GM12875 (cell line): ENCODE data around the gene POGZ.
A peak's percentile ranks its signal among the peaks of the same experiment; 100 is the strongest.

Experiments used
- H3K4me3 ChIP-seq: one replicate; pipeline ENCODE4 v1.5.1; 2011; ENCODE audit warnings: low read depth, low read length, control low read depth
- TF ChIP-seq, protein P1 (sequence below): IDR thresholded peaks from 2 replicates; pipeline ENCODE4 v1.5.1; 2011; ENCODE audit warnings: low read depth, mild to moderate bottlenecking, control low read depth, inconsistent platforms, low read length, moderate library complexity, borderline replicate concordance; ENCODE audit not compliant: insufficient read depth

Gene POGZ, protein sequence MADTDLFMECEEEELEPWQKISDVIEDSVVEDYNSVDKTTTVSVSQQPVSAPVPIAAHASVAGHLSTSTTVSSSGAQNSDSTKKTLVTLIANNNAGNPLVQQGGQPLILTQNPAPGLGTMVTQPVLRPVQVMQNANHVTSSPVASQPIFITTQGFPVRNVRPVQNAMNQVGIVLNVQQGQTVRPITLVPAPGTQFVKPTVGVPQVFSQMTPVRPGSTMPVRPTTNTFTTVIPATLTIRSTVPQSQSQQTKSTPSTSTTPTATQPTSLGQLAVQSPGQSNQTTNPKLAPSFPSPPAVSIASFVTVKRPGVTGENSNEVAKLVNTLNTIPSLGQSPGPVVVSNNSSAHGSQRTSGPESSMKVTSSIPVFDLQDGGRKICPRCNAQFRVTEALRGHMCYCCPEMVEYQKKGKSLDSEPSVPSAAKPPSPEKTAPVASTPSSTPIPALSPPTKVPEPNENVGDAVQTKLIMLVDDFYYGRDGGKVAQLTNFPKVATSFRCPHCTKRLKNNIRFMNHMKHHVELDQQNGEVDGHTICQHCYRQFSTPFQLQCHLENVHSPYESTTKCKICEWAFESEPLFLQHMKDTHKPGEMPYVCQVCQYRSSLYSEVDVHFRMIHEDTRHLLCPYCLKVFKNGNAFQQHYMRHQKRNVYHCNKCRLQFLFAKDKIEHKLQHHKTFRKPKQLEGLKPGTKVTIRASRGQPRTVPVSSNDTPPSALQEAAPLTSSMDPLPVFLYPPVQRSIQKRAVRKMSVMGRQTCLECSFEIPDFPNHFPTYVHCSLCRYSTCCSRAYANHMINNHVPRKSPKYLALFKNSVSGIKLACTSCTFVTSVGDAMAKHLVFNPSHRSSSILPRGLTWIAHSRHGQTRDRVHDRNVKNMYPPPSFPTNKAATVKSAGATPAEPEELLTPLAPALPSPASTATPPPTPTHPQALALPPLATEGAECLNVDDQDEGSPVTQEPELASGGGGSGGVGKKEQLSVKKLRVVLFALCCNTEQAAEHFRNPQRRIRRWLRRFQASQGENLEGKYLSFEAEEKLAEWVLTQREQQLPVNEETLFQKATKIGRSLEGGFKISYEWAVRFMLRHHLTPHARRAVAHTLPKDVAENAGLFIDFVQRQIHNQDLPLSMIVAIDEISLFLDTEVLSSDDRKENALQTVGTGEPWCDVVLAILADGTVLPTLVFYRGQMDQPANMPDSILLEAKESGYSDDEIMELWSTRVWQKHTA (N-terminal part only)

DNA sequence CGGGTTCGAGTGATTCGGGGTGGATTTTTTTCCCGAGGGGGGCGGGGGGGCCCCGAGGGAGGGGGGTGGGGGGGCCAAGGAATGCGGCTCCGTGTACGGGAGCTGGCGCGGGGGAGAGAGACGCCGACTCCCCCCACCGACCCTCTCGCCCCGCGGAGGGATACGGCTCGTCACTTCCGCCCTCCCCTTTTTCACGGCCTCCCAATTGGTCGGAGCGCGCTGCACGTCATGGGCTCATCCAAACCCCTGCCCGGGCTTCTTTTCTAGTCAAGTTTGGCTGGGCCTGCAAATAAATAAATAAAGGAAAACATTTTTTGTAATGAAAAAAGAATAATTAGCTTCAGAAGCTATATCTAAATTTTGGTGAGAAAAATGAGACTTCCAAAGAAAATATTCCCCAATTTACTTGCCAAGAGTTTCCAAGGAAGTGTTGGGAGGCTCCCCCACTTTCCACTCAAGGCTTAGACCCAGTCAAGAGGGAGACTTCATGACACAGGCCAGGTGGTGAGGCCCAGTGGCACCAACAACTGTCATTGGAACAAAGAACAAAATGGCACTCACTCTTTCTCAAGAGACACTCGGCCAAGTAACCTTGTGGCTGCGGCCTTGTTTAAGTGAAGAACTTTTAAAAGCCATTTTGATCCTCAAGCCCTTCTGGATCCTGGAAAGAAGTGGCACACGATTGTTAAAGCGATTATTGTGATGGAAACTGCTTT is at the start of gene POGZ:
POGZ (minus strand) TSS at position 164 of the 716 bp plus-strand sequence. CDS start 17,290 bp downstream, outside the sequence.
- TF ChIP-seq, protein P1, sequence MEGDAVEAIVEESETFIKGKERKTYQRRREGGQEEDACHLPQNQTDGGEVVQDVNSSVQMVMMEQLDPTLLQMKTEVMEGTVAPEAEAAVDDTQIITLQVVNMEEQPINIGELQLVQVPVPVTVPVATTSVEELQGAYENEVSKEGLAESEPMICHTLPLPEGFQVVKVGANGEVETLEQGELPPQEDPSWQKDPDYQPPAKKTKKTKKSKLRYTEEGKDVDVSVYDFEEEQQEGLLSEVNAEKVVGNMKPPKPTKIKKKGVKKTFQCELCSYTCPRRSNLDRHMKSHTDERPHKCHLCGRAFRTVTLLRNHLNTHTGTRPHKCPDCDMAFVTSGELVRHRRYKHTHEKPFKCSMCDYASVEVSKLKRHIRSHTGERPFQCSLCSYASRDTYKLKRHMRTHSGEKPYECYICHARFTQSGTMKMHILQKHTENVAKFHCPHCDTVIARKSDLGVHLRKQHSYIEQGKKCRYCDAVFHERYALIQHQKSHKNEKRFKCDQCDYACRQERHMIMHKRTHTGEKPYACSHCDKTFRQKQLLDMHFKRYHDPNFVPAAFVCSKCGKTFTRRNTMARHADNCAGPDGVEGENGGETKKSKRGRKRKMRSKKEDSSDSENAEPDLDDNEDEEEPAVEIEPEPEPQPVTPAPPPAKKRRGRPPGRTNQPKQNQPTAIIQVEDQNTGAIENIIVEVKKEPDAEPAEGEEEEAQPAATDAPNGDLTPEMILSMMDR: no peak

DNA sequence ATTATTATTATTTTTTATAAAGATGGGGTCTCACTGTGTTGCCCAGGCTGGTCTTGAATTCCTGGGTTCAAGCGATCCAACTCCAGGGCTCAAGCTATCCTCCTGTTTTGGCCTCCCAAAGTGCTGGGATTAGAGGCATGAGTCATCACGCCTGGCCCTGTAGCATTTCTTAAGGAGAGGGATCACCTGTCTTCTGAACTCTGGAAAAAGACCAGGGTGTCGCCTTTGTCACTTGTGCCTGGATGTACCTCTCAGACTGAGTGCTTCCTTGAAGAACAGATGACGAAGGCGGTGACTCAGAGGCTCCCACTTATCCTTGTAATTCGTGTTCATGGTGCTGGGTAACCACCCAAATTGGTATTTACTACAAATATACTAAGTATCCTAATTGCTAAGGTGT is 49.5 kb upstream of the POGZ start:
- H3K4me3 ChIP-seq: no peak overlapping the region
- TF ChIP-seq, protein P1: no peak

More for the DNA sequence above, at the start of gene POGZ:
- H3K4me3 ChIP-seq: peak within 1 kb of the TSS; percentile 64

DNA sequence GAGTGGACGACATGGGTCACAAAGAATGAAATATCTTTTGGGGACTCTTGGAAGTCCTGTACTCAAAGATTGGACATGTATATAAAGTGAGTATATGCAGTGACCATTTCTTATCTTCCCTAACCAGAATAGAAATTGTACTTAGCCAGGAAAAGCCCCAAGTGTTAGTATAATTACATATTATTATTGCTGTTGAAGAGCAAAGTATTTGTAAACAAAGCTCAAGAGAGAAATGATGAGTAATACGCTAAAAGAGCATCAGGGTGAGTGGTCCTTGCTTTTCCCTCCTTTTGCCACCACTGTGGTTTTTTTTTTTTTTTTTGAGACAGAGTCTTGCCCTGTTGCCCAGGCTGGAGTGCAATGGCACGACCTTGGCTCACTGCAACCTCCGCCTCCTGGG is 45.5 kb upstream of the POGZ start:
- H3K4me3 ChIP-seq: no peak overlapping the region
- TF ChIP-seq, protein P1: no peak

DNA sequence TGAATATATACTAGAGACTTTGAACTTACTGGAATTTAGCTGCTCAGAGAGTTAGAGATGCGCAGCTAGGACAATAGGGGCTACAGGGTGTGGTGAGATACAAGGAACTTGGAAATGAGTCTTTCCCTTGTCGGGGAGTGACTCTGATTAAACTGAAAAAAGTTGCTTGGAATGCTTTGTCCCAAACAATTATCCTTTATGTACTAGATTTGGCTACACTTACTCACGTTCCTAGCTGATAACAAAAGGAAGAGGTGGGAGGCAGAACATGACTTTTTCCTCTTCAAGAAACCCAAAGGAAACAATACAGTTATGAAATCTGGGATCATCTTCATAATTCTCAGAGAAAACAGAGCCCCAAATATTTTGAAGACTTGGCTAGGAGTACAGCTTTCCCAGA is 45.0 kb upstream of the POGZ start:
- H3K4me3 ChIP-seq: no peak overlapping the region
- TF ChIP-seq, protein P1: no peak

DNA sequence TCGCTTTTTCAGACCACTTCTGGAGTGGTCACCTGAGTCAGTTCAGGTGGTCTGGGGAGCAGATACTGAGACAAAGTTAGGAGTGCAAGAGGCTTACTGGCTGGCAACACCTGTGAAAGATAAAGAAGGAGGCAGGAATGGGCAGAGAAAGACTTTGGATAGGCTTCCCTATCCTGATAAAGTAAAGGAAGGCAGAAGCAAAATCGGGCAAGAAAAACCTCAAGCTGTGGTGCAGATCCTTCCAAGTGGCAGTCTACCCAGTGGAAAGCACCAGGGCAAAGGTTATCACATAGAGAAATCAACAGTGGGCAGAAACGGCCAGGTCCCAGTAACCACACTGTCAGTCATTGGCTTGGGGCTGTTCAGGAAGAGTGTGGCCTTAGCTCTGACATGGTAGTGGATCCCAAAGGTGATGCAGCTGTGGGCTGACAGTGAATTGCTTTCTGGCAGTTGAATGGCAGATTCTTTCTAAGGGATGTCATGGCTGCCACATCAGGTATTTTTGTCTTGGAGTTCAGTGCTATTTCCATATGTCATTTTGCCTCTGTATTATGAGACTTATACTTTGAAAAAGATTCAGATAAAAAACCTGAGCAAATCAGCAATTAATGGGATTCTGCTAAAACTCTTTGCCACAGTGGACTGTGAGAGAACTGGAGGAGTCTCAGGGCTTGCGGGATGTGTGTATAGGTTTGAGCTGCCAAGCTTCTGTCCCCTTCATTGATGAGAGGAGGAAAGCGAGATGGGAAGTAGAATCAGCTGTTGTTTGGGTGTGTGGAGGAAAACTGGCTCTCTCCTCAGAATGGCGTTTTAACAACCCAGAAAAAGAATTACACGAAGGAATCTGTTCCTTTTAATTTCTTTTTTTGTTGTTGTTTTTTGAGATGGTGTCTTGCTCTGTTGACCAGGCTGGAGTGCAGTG is 43.8 kb upstream of the POGZ start:
- TF ChIP-seq, protein P1: no peak

More for the DNA sequence above, 43.8 kb upstream of the POGZ start:
- no peak overlapping the region for H3K4me3 ChIP-seq
